ENCODE measurements around the gene TTC27. TPM values are rescaled to one million over a fixed set of nuclear protein-coding genes. Genes with fewer than 3 reads are reported as not detected.
A peak's percentile ranks its signal among the peaks of the same experiment; 100 is the strongest.
"Not testable (repeated sequence)": the region's sequence is repeated elsewhere in the genome, so short reads cannot be mapped to it uniquely, and the experiment has no call there.

The TTC27 gene
- total RNA-seq, 2 donors from 2014 or later: 16.4 to 20.3 TPM

GRCh38 chr2:32723467-32724079 is 95.7 kb downstream of the TTC27 start:
- 94 to 100% methylated on average over 1 to 2 of the region's 3 CpGs for WGBS, 2 experiments (ENCODE audit: insufficient coverage in 1 of 2, insufficient read length in 1 of 2)
- Histone ChIP-seq H3K27ac (ENCODE audit: low read depth, low read length) (no peak overlapping the region), H3K9me3 (ENCODE audit: control insufficient read depth, low read length) (no peaks in the 10 kb centered on the region)

GRCh38 chr2:32726678-32727077 is 98.8 kb downstream of the TTC27 start:
- H3K4me3 Mint-ChIP-seq; H3K9me3 ChIP-seq (ENCODE audit: control insufficient read depth, low read length); DNase-seq; H3K27me3 ChIP-seq (ENCODE audit: control insufficient read depth, insufficient read depth, low read length, poor library complexity, severe bottlenecking); H3K27ac ChIP-seq (ENCODE audit: low read depth, low read length); H3K4me1 Mint-ChIP-seq; H3K36me3 ChIP-seq (ENCODE audit: control insufficient read depth, insufficient read depth, low read length); H3K27ac Mint-ChIP-seq; H3K9ac ChIP-seq (ENCODE audit: extremely low read depth, low read length, poor library complexity, severe bottlenecking); H3K4me3 ChIP-seq (ENCODE audit: low read length); H3K4me1 ChIP-seq (ENCODE audit: control insufficient read depth, insufficient read depth, low read length); H3K27me3 Mint-ChIP-seq (ENCODE audit: insufficient read depth): not testable (repeated sequence)
- 90 to 91% methylated on average over 2 to 5 of the region's 5 CpGs for WGBS, 2 experiments (ENCODE audit: insufficient coverage in 1 of 2, insufficient read length in 1 of 2)
- H3K36me3 Mint-ChIP-seq (ENCODE audit: low read depth): peaks cover 33% of the 10 kb centered on the region
- peaks cover 16% of the 10 kb centered on the region for H3K9me3 Mint-ChIP-seq

More at GRCh38 chr2:32723467-32724079, 95.7 kb downstream of the TTC27 start:
- H3K27me3 Mint-ChIP-seq (ENCODE audit: insufficient read depth): no peaks in the 10 kb centered on the region
- H3K4me3 ChIP-seq (ENCODE audit: low read length): no peak overlapping the region
- no peak overlapping the region for H3K27ac Mint-ChIP-seq
- H3K9ac ChIP-seq (ENCODE audit: extremely low read depth, low read length, poor library complexity, severe bottlenecking): no peak overlapping the region
- H3K36me3 Mint-ChIP-seq (ENCODE audit: low read depth): peaks cover 33% of the 10 kb centered on the region
- H3K9me3 Mint-ChIP-seq: peaks cover 16% of the 10 kb centered on the region
- H3K4me1 Mint-ChIP-seq: peaks cover 5% of the 10 kb centered on the region
- TF ChIP-seq CTCF (conservative IDR thresholded peaks at IDR 0.05): no peak
- no peak for DNase-seq
- peaks cover 9% of the 10 kb centered on the region for H3K4me1 ChIP-seq (ENCODE audit: control insufficient read depth, insufficient read depth, low read length)
- H3K36me3 ChIP-seq (ENCODE audit: control insufficient read depth, insufficient read depth, low read length): no peaks in the 10 kb centered on the region
- H3K4me3 Mint-ChIP-seq: no peak overlapping the region
- H3K27me3 ChIP-seq (ENCODE audit: control insufficient read depth, insufficient read depth, low read length, poor library complexity, severe bottlenecking): no peaks in the 10 kb centered on the region

- Mint-ChIP-seq H3K4me1 (no peaks in the 10 kb centered on the region), H3K27me3 (ENCODE audit: insufficient read depth) (no peaks in the 10 kb centered on the region), H3K36me3 (ENCODE audit: low read depth) (peaks cover 33% of the 10 kb centered on the region), H3K27ac (no peak overlapping the region), H3K9me3 (peaks cover 16% of the 10 kb centered on the region), H3K4me3 (no peak overlapping the region)
- DNase-seq: no peak
- H3K4me1 ChIP-seq (ENCODE audit: control insufficient read depth, insufficient read depth, low read length): no peaks in the 10 kb centered on the region
- H3K4me3 ChIP-seq (ENCODE audit: low read length): no peak overlapping the region
- no peaks in the 10 kb centered on the region for H3K36me3 ChIP-seq (ENCODE audit: control insufficient read depth, insufficient read depth, low read length)
- no peak overlapping the region for H3K9ac ChIP-seq (ENCODE audit: extremely low read depth, low read length, poor library complexity, severe bottlenecking)
- no peaks in the 10 kb centered on the region for H3K9me3 ChIP-seq (ENCODE audit: control insufficient read depth, low read length)
- H3K27me3 ChIP-seq (ENCODE audit: control insufficient read depth, insufficient read depth, low read length, poor library complexity, severe bottlenecking): no peaks in the 10 kb centered on the region
- WGBS, 2 experiments (ENCODE audit: insufficient coverage in 1 of 2, insufficient read length in 1 of 2): 100% methylated on average over 1 of the region's 1 CpG
- no peak for TF ChIP-seq CTCF (conservative IDR thresholded peaks at IDR 0.05)
- no peak overlapping the region for H3K27ac ChIP-seq (ENCODE audit: low read depth, low read length)
Observed at GRCh38 chr2:32727157-32727556, 99.3 kb downstream of the TTC27 start.

GRCh38 chr2:32730958-32731357 is 103.1 kb downstream of the TTC27 start:
- H3K9ac ChIP-seq (ENCODE audit: extremely low read depth, low read length, poor library complexity, severe bottlenecking); H3K4me3 Mint-ChIP-seq; H3K4me1 Mint-ChIP-seq; H3K9me3 ChIP-seq (ENCODE audit: control insufficient read depth, low read length); H3K27me3 Mint-ChIP-seq (ENCODE audit: insufficient read depth); H3K36me3 ChIP-seq (ENCODE audit: control insufficient read depth, insufficient read depth, low read length); H3K4me3 ChIP-seq (ENCODE audit: low read length); H3K27ac ChIP-seq (ENCODE audit: low read depth, low read length); DNase-seq; H3K27me3 ChIP-seq (ENCODE audit: control insufficient read depth, insufficient read depth, low read length, poor library complexity, severe bottlenecking); H3K4me1 ChIP-seq (ENCODE audit: control insufficient read depth, insufficient read depth, low read length): not testable (repeated sequence)
- 88 to 90% methylated on average over 6 to 8 of the region's 8 CpGs for WGBS, 2 experiments (ENCODE audit: insufficient coverage in 1 of 2, insufficient read length in 1 of 2)
- Mint-ChIP-seq H3K36me3 (ENCODE audit: low read depth) (peaks cover 16% of the 10 kb centered on the region), H3K9me3 (peaks cover 11% of the 10 kb centered on the region), H3K27ac (peak overlapping the region; percentile 61)

Measured in endodermal cell (in vitro differentiated cells).